Gastroesophageal sphincter (tissue), 3 donors: ENCODE results near the gene TBL1XR1.

ENCODE experiments used
- EP300 ChIP-seq: sonication (generic); formaldehyde crosslinking; IDR thresholded peaks from one replicate; pipeline ENCODE4 v1.6.1; 2017; ENCODE audit warnings: antibody characterized with exemption, mild to moderate bottlenecking
- POLR2A ChIP-seq, 2 donors: fragments of 450-650 bp; IDR thresholded peaks; one replicate each; pipeline ENCODE4 v1.6.1; 2017; ENCODE audit warnings: antibody characterized with exemption in 2 of 2, mild to moderate bottlenecking in 2 of 2, moderate library complexity in 1 of 2
- TF ChIP-seq, protein P1 (sequence below), 4 experiments: fragments of 200-600 bp in 2 of 4; fragments of 450-650 bp in 2 of 4; sonication (generic) in 1 of 4; IDR thresholded peaks; one replicate each; pipeline ENCODE4 v1.5.1; 2017 to 2019; ENCODE audit warnings: antibody characterized with exemption in 4 of 4, mild to moderate bottlenecking in 2 of 4, moderate library complexity in 2 of 4

DNA sequence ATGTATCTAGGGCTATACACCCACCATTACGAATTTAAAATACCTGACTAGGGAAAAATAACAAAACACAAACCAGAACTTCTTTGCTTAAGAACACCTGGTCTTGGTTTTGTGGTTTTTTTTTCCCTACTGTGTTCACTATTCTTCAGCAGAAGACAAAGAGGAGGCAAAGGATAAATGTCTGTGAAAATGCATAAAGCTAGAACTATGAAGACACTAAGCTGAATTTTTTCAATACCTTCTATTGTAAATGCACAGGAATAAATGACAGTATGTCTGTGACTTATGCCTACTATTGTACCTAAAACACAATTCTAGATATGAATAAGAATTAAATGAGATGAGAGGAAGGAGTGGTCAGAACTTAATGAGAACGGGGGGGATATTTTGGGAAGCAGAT is 86.9 kb downstream of the TBL1XR1 start:
- TF ChIP-seq, protein P1, sequence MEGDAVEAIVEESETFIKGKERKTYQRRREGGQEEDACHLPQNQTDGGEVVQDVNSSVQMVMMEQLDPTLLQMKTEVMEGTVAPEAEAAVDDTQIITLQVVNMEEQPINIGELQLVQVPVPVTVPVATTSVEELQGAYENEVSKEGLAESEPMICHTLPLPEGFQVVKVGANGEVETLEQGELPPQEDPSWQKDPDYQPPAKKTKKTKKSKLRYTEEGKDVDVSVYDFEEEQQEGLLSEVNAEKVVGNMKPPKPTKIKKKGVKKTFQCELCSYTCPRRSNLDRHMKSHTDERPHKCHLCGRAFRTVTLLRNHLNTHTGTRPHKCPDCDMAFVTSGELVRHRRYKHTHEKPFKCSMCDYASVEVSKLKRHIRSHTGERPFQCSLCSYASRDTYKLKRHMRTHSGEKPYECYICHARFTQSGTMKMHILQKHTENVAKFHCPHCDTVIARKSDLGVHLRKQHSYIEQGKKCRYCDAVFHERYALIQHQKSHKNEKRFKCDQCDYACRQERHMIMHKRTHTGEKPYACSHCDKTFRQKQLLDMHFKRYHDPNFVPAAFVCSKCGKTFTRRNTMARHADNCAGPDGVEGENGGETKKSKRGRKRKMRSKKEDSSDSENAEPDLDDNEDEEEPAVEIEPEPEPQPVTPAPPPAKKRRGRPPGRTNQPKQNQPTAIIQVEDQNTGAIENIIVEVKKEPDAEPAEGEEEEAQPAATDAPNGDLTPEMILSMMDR (IDR thresholded peaks at IDR 0.05): no peak
- TF ChIP-seq POLR2A (IDR thresholded peaks at IDR 0.05) (no peak), EP300 (no peak)
